Measurements from ENCODE around the gene LATS2.

The LATS2 gene

DNA sequence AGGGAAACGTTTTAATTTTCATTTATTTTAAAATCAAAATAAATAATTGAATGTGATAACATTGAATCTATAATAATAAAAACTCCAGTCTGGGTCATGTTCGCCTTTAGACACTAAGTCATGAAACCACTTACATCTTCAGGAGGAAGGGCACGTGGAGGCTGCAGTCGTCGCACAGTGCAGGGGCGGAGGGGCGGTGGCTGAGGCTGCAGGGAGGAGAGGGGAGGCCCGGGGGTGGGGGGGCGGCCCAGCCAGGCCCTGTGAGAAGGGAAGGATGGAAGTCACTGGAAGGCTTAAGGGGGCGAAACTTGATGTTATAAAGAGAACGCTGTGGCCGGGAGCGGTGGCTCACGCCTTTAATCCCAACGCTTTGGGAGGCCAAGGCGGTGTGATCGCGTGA lies 14.9 kb upstream of the LATS2 start (continued):
- TF ChIP-seq, protein P1, sequence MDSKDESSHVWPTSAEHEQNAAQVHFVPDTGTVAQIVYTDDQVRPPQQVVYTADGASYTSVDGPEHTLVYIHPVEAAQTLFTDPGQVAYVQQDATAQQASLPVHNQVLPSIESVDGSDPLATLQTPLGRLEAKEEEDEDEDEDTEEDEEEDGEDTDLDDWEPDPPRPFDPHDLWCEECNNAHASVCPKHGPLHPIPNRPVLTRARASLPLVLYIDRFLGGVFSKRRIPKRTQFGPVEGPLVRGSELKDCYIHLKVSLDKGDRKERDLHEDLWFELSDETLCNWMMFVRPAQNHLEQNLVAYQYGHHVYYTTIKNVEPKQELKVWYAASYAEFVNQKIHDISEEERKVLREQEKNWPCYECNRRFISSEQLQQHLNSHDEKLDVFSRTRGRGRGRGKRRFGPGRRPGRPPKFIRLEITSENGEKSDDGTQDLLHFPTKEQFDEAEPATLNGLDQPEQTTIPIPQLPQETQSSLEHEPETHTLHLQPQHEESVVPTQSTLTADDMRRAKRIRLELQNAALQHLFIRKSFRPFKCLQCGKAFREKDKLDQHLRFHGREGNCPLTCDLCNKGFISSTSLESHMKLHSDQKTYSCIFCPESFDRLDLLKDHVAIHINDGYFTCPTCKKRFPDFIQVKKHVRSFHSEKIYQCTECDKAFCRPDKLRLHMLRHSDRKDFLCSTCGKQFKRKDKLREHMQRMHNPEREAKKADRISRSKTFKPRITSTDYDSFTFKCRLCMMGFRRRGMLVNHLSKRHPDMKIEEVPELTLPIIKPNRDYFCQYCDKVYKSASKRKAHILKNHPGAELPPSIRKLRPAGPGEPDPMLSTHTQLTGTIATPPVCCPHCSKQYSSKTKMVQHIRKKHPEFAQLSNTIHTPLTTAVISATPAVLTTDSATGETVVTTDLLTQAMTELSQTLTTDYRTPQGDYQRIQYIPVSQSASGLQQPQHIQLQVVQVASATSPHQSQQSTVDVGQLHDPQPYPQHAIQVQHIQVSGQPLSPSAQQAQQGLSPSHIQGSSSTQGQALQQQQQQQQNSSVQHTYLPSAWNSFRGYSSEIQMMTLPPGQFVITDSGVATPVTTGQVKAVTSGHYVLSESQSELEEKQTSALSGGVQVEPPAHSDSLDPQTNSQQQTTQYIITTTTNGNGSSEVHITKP (tag by site-specific recombination; IDR thresholded peaks at IDR 0.05), result no peak
- TF ChIP-seq OVOL3 (tag by site-specific recombination; IDR thresholded peaks at IDR 0.05), result no peak

DNA sequence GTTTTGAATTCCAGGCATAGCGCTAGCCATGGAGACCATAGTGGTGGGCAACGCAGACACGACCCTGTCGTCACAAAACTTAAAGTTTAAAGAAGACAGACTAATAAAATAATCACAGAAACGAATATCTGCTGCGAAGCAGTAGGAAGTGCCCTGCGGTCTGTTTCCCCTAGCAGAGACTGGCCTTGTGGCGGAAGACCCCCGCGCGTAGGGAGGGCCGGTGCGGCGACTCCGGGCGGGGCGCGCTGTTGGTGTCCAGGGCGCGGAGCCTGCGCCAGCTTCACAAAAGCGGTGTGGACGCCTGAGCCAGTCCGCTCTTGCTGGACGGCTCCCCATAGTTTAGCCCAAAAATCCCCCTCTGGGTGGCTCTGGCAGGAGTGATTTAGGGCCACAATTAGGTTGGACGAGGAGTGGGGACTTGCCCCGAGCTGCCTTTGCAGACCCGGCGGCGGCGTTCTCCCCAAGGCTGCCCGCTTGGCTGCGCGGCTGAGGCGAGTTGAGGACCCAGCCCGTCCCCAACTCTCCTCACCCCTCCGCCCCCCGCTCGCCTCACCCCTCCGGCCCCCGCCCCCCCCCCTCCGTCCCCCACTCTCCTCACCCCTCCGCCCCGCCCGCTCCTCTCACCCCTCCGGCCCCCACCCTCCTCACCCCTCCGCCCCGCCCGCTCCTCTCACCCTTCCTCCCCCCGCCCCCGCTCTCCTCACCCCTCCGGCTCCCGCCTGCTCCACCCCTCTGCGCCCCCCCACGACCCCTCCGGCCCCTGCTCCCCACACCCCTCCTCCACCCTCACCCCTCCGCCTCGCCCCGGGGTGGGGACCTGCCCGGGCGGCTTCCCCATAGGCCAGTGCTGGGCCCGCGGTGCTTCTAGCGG lies 14.2 kb upstream of the LATS2 start:
- no peaks in the 10 kb centered on the region for H3K9me3 ChIP-seq (ENCODE audit: control insufficient read depth, insufficient read depth, low read depth, low read length)
- CTCF ChIA-PET, result no interaction called here
- POLR2A ChIA-PET, result no interaction called here
- 0 out of 2 replicates have a peak, but pooled peaks cover 5% of the 10 kb centered on the region for H3K4me1 ChIP-seq (ENCODE audit: control insufficient read depth, insufficient read depth, low read length)
- TF ChIP-seq ZNF132 (tag by site-specific recombination; IDR thresholded peaks at IDR 0.05; ENCODE audit: borderline replicate concordance) (no peak), ZNF521 (tag by site-specific recombination; IDR thresholded peaks at IDR 0.05) (no peak), ZFHX2 (tag by site-specific recombination; conservative IDR thresholded peaks at IDR 0.05) (no peak), ZNF366 (tag by site-specific recombination; conservative IDR thresholded peaks at IDR 0.05) (no peak), ZNF138 (tag by site-specific recombination; IDR thresholded peaks at IDR 0.05; ENCODE audit: borderline replicate concordance) (no peak), HOXA7 (CRISPR knock-in tag; IDR thresholded peaks at IDR 0.05; ENCODE audit: borderline replicate concordance) (no peak), ZNF311 (tag by site-specific recombination; IDR thresholded peaks at IDR 0.05; ENCODE audit: borderline replicate concordance) (no peak), ZNF48 (tag by site-specific recombination; IDR thresholded peaks at IDR 0.05) (no peak), ZXDB (tag by site-specific recombination; IDR thresholded peaks at IDR 0.05) (no peak), WT1 (tag by site-specific recombination; IDR thresholded peaks at IDR 0.05) (no peak), ZNF596 (tag by site-specific recombination; IDR thresholded peaks at IDR 0.05) (no peak), MEIS1 (CRISPR knock-in tag; IDR thresholded peaks at IDR 0.05; ENCODE audit: borderline replicate concordance) (no peak)
- TF ChIP-seq, protein P2, sequence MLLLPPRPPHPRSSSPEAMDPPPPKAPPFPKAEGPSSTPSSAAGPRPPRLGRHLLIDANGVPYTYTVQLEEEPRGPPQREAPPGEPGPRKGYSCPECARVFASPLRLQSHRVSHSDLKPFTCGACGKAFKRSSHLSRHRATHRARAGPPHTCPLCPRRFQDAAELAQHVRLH (tag by site-specific recombination; IDR thresholded peaks at IDR 0.05), result no peak
- TF ChIP-seq, protein P3, sequence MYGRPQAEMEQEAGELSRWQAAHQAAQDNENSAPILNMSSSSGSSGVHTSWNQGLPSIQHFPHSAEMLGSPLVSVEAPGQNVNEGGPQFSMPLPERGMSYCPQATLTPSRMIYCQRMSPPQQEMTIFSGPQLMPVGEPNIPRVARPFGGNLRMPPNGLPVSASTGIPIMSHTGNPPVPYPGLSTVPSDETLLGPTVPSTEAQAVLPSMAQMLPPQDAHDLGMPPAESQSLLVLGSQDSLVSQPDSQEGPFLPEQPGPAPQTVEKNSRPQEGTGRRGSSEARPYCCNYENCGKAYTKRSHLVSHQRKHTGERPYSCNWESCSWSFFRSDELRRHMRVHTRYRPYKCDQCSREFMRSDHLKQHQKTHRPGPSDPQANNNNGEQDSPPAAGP (tag by site-specific recombination; IDR thresholded peaks at IDR 0.05), result no peak
- TF ChIP-seq, protein P4, sequence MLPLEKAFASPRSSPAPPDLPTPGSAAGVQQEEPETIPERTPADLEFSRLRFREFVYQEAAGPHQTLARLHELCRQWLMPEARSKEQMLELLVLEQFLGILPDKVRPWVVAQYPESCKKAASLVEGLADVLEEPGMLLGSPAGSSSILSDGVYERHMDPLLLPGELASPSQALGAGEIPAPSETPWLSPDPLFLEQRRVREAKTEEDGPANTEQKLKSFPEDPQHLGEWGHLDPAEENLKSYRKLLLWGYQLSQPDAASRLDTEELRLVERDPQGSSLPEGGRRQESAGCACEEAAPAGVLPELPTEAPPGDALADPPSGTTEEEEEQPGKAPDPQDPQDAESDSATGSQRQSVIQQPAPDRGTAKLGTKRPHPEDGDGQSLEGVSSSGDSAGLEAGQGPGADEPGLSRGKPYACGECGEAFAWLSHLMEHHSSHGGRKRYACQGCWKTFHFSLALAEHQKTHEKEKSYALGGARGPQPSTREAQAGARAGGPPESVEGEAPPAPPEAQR (tag by site-specific recombination; IDR thresholded peaks at IDR 0.05), result no peak
- TF ChIP-seq, protein P5, sequence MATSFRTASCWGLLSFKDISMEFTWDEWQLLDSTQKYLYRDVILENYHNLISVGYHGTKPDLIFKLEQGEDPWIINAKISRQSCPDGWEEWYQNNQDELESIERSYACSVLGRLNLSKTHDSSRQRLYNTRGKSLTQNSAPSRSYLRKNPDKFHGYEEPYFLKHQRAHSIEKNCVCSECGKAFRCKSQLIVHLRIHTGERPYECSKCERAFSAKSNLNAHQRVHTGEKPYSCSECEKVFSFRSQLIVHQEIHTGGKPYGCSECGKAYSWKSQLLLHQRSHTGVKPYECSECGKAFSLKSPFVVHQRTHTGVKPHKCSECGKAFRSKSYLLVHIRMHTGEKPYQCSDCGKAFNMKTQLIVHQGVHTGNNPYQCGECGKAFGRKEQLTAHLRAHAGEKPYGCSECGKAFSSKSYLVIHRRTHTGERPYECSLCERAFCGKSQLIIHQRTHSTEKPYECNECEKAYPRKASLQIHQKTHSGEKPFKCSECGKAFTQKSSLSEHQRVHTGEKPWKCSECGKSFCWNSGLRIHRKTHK (tag by site-specific recombination; IDR thresholded peaks at IDR 0.05), result no peak
- no peak overlapping the region for H3K4me3 ChIP-seq (ENCODE audit: low read depth, low read length)
- no peaks in the 10 kb centered on the region for H3K36me3 ChIP-seq (ENCODE audit: control insufficient read depth in 2 of 2, insufficient read depth in 1 of 2, low read length in 2 of 2)
- H3K27ac ChIP-seq (ENCODE audit: extremely low read depth, low read depth, low read length), result no peak overlapping the region

Measured in HEK293 (cell line).